ENCODE results near the gene TTC17. TPM values are rescaled to one million over a fixed set of nuclear protein-coding genes. Genes with fewer than 3 reads are reported as not detected.

TTC17 gene
- 42.1 and 51.7 TPM in 2 replicates for total RNA-seq (2014; rRNA removed)
- Bru-seq, nascent RNA: percentile 87 among the genes with signal in this experiment
- BruChase-seq, experiment 1, labeled RNA remaining after a 6-hour chase: percentile 84 among the genes with signal in this experiment
- percentile 90 among the genes with signal in this experiment for BruChase-seq, experiment 2, labeled RNA remaining after a 2-hour chase
- long read RNA-seq, full-length matches to known transcripts: 116 of 819 reads
- long read RNA-seq, partial matches to known transcripts: 72 of 819 reads
- long read RNA-seq, other reads (novel, unspliced or antisense): 631 of 819 reads

- ATAC-seq: peak; percentile 95
- intact Hi-C loops (cut with micrococcal nuclease): loop anchor here (1.0 to 5.0 kb wide), 2 partner anchors 17 to 47 kb away; partner anchors contain the start of gene API5
- peaks cover 52% of the 10 kb centered on the region for H3K79me2 ChIP-seq (ENCODE audit: low read length)
Measured at GRCh38 chr11:43358801-43359421, at the start of gene TTC17. TTC17 (plus strand) TSS chr11:43358920; CDS start chr11:43358955, 35 bp downstream.

GRCh38 chr11:43311791-43312607, 46.7 kb upstream of the TTC17 start, which contains the start of gene API5:
API5 (plus strand) TSS chr11:43311996; CDS start chr11:43312128, 132 bp downstream.
- ChIA-PET CTCF (interaction anchor here (0.5 to 1.3 kb wide), 10 partner anchors 11 to 784 kb away, joined by 3 to 7 read pairs (median 3); partner anchors contain the start of genes EXT2 and TTC17), POLR2A (ENCODE audit: unreplicated experiment) (interaction anchor here (0.5 to 0.9 kb wide), 6 partner anchors 16 to 1816 kb away, joined by 3 to 8 read pairs (median 4); partner anchors contain the start of gene TTC17)
- Histone ChIP-seq H3K27ac (ENCODE audit: low read length) (peak within 1 kb of the TSS; percentile 31), H4K20me1 (ENCODE audit: low read length) (peaks cover 30% of the 10 kb centered on the region), H3K9ac (ENCODE audit: low read length) (peak within 1 kb of the TSS; percentile 90), H2AFZ (ENCODE audit: low read length) (peak within 1 kb of the TSS; percentile 85), H3F3A (ENCODE audit: low read length, unreplicated experiment) (no peaks in the 10 kb centered on the region), H3K27me3 (ENCODE audit: low read length) (no peaks in the 10 kb centered on the region), H3K4me3 (ENCODE audit: low read length) (peak within 1 kb of the TSS; percentile 100), H3K9me3 (ENCODE audit: low read length) (no peaks in the 10 kb centered on the region), H3K79me2 (ENCODE audit: low read length) (peaks cover 52% of the 10 kb centered on the region), H3K9me2 (replicated peaks; ENCODE audit: low read length) (no peaks in the 10 kb centered on the region), H3K36me3 (ENCODE audit: low read depth, low read length) (no peaks in the 10 kb centered on the region), H3K4me1 (ENCODE audit: insufficient read depth, low read length) (peaks cover 14% of the 10 kb centered on the region), H3K4me2 (ENCODE audit: low read length) (peak within 1 kb of the TSS; percentile 99)
- peak; percentile 94 for DNase-seq
- peak; percentile 99 for ATAC-seq
- no peak for TF ChIP-seq EZH2 (IDR thresholded peaks at IDR 0.05; ENCODE audit: low read length, unreplicated experiment)
- TF ChIP-seq, protein P1, sequence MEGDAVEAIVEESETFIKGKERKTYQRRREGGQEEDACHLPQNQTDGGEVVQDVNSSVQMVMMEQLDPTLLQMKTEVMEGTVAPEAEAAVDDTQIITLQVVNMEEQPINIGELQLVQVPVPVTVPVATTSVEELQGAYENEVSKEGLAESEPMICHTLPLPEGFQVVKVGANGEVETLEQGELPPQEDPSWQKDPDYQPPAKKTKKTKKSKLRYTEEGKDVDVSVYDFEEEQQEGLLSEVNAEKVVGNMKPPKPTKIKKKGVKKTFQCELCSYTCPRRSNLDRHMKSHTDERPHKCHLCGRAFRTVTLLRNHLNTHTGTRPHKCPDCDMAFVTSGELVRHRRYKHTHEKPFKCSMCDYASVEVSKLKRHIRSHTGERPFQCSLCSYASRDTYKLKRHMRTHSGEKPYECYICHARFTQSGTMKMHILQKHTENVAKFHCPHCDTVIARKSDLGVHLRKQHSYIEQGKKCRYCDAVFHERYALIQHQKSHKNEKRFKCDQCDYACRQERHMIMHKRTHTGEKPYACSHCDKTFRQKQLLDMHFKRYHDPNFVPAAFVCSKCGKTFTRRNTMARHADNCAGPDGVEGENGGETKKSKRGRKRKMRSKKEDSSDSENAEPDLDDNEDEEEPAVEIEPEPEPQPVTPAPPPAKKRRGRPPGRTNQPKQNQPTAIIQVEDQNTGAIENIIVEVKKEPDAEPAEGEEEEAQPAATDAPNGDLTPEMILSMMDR (conservative IDR thresholded peaks at IDR 0.05; ENCODE audit: low read depth, low read length): peak; percentile 72
- BruUV-seq (replicated peaks): TSS peak; percentile 61
- intact Hi-C loops (cut with micrococcal nuclease): loop anchor here (5.0 kb wide), 1 partner anchor 45 kb away; the partner anchor contains the start of gene TTC17

More at GRCh38 chr11:43358801-43359421, at the start of gene TTC17:
- Histone ChIP-seq H3K9ac (ENCODE audit: low read length) (peak within 1 kb of the TSS; percentile 93), H3K9me3 (ENCODE audit: low read length) (no peaks in the 10 kb centered on the region), H3K4me1 (ENCODE audit: insufficient read depth, low read length) (peaks cover 22% of the 10 kb centered on the region), H3K36me3 (ENCODE audit: low read depth, low read length) (no peaks in the 10 kb centered on the region), H3K9me2 (replicated peaks; ENCODE audit: low read length) (no peaks in the 10 kb centered on the region), H3K4me3 (ENCODE audit: low read length) (peak within 1 kb of the TSS; percentile 94), H3K4me2 (ENCODE audit: low read length) (peak within 1 kb of the TSS; percentile 95), H2AFZ (ENCODE audit: low read length) (peak within 1 kb of the TSS; percentile 96), H3F3A (ENCODE audit: low read length, unreplicated experiment) (no peaks in the 10 kb centered on the region), H3K27ac (ENCODE audit: low read length) (peak within 1 kb of the TSS; percentile 50), H3K27me3 (ENCODE audit: low read length) (no peaks in the 10 kb centered on the region), H4K20me1 (ENCODE audit: low read length) (peaks cover 20% of the 10 kb centered on the region; the same call in 1 of the 2 replicates)
- no TSS peak for BruUV-seq (replicated peaks)
- peak; percentile 89 for DNase-seq
- no peak for TF ChIP-seq EZH2 (IDR thresholded peaks at IDR 0.05; ENCODE audit: low read length, unreplicated experiment)
- TF ChIP-seq, protein P1 (conservative IDR thresholded peaks at IDR 0.05; ENCODE audit: low read depth, low read length): no peak
- TF ChIP-seq EZH2phosphoT487 (IDR thresholded peaks at IDR 0.05; ENCODE audit: borderline replicate concordance, low read length): no peak
- CTCF ChIA-PET: interaction anchor here (1.2 kb wide), 1 partner anchor 47 kb away, joined by 7 read pairs; the partner anchor contains the start of gene API5
- POLR2A ChIA-PET (ENCODE audit: unreplicated experiment): interaction anchor here (0.6 to 1.5 kb wide), 4 partner anchors 18 to 335 kb away, joined by 3 to 8 read pairs (median 6); partner anchors contain the start of gene API5

Data from PC-3 (cell line).